ENCODE measurements around the gene ENPP3.

The ENPP3 gene

GRCh38 chr6:131673184-131673583 lies 36.1 kb downstream of the ENPP3 start:
- H3K27ac ChIP-seq: no peak overlapping the region
- no peaks in the 10 kb centered on the region for H3K4me1 ChIP-seq
- no peak for TF ChIP-seq Cebpa-rat (IDR thresholded peaks at IDR 0.05)
- no peak overlapping the region for H3K9ac ChIP-seq
- no peak overlapping the region for H3K4me2 ChIP-seq
- H3K27me3 ChIP-seq: no peaks in the 10 kb centered on the region
- no peaks in the 10 kb centered on the region for H3K36me3 ChIP-seq
- H4K20me1 ChIP-seq: no peaks in the 10 kb centered on the region
- H3K4me3 ChIP-seq: no peak overlapping the region
- peaks cover 0 to 4% (median 0%) of the 10 kb centered on the region in 11 experiments; a peak in 3 of 22 replicates for H3K9me3 ChIP-seq (replicated peaks in 1 of 11)

- H3K9me3 ChIP-seq (replicated peaks in 1 of 11): peaks cover 0 to under 1% (median 0%) of the 10 kb centered on the region in 11 experiments; a peak in 1 of 22 replicates
- H3K27ac ChIP-seq: no peak overlapping the region
- no peaks in the 10 kb centered on the region for H3K4me1 ChIP-seq
- no peaks in the 10 kb centered on the region for H4K20me1 ChIP-seq
- no peak overlapping the region for H3K4me3 ChIP-seq
- TF ChIP-seq Cebpa-rat (IDR thresholded peaks at IDR 0.05): no peak
- no peak overlapping the region for H3K4me2 ChIP-seq
- no peaks in the 10 kb centered on the region for H3K27me3 ChIP-seq
- H3K9ac ChIP-seq: no peak overlapping the region
- H3K36me3 ChIP-seq: no peaks in the 10 kb centered on the region
Observed at GRCh38 chr6:131678442-131678841, 41.3 kb downstream of the ENPP3 start.

GRCh38 chr6:131680868-131681267 lies 43.8 kb downstream of the ENPP3 start:
- H3K4me3 ChIP-seq: no peak overlapping the region
- H3K4me1 ChIP-seq: no peaks in the 10 kb centered on the region
- no peaks in the 10 kb centered on the region for H3K27me3 ChIP-seq
- no peak for TF ChIP-seq Cebpa-rat (IDR thresholded peaks at IDR 0.05)
- no peak overlapping the region for H3K4me2 ChIP-seq
- H3K36me3 ChIP-seq: no peaks in the 10 kb centered on the region
- H3K9ac ChIP-seq: no peak overlapping the region
- H4K20me1 ChIP-seq: no peaks in the 10 kb centered on the region
- H3K9me3 ChIP-seq (replicated peaks in 1 of 11): no peaks in the 10 kb centered on the region
- no peak overlapping the region for H3K27ac ChIP-seq

- Histone ChIP-seq H3K9ac (no peak overlapping the region), H3K27ac (no peak overlapping the region)
Observed at GRCh38 chr6:131681585-131681984, 44.5 kb downstream of the ENPP3 start.

GRCh38 chr6:131682442-131682841 lies 45.3 kb downstream of the ENPP3 start:
- H3K9ac ChIP-seq: no peak overlapping the region
- no peaks in the 10 kb centered on the region for H4K20me1 ChIP-seq
- no peaks in the 10 kb centered on the region for H3K36me3 ChIP-seq
- H3K27ac ChIP-seq: no peak overlapping the region
- H3K9me3 ChIP-seq (replicated peaks in 1 of 11): no peaks in the 10 kb centered on the region
- no peak overlapping the region for H3K4me3 ChIP-seq
- H3K4me2 ChIP-seq: no peak overlapping the region
- H3K4me1 ChIP-seq: no peaks in the 10 kb centered on the region
- H3K27me3 ChIP-seq: no peaks in the 10 kb centered on the region
- TF ChIP-seq Cebpa-rat (IDR thresholded peaks at IDR 0.05): no peak

More at GRCh38 chr6:131681585-131681984, 44.5 kb downstream of the ENPP3 start:
- Histone ChIP-seq H3K36me3 (no peaks in the 10 kb centered on the region), H3K9me3 (replicated peaks in 1 of 11) (no peaks in the 10 kb centered on the region), H3K4me2 (no peak overlapping the region), H4K20me1 (no peaks in the 10 kb centered on the region), H3K4me3 (no peak overlapping the region), H3K4me1 (no peaks in the 10 kb centered on the region), H3K27me3 (no peaks in the 10 kb centered on the region)
- TF ChIP-seq Cebpa-rat (IDR thresholded peaks at IDR 0.05): peak in 1 of 11 experiments; percentile 61; a peak in 1 of 22 replicates

GRCh38 chr6:131683479-131683878 lies 46.4 kb downstream of the ENPP3 start:
- Histone ChIP-seq H3K27me3 (no peaks in the 10 kb centered on the region), H3K9ac (no peak overlapping the region), H3K4me3 (no peak overlapping the region), H4K20me1 (no peaks in the 10 kb centered on the region), H3K4me1 (peaks cover 0 to 7% (median 0%) of the 10 kb centered on the region in 10 experiments; a peak in 1 of 20 replicates), H3K36me3 (no peaks in the 10 kb centered on the region), H3K4me2 (no peak overlapping the region), H3K27ac (no peak overlapping the region), H3K9me3 (replicated peaks in 1 of 11) (no peaks in the 10 kb centered on the region)
- no peak for TF ChIP-seq Cebpa-rat (IDR thresholded peaks at IDR 0.05)

GRCh38 chr6:131685266-131685780 lies 48.2 kb downstream of the ENPP3 start:
- Histone ChIP-seq H3K4me1 (peaks cover 0 to 23% (median 8%) of the 10 kb centered on the region in 10 experiments; a peak in 11 of 20 replicates), H3K4me2 (no peak overlapping the region), H3K27ac (no peak overlapping the region), H3K9ac (no peak overlapping the region), H3K9me3 (replicated peaks in 1 of 11) (0 out of 22 replicates have a peak, but pooled peaks cover 0 to 2% (median 0%) of the 10 kb centered on the region in 11 experiments), H3K27me3 (peaks cover 0 to 13% (median 0%) of the 10 kb centered on the region in 11 experiments; a peak in 2 of 22 replicates), H3K36me3 (no peaks in the 10 kb centered on the region), H4K20me1 (no peaks in the 10 kb centered on the region), H3K4me3 (no peak overlapping the region)
- no peak for TF ChIP-seq Cebpa-rat (IDR thresholded peaks at IDR 0.05)

GRCh38 chr6:131687022-131687421 lies 49.9 kb downstream of the ENPP3 start:
- H3K36me3 ChIP-seq: no peaks in the 10 kb centered on the region
- H3K4me3 ChIP-seq: no peak overlapping the region
- no peak overlapping the region for H3K27ac ChIP-seq
- H3K9me3 ChIP-seq (replicated peaks in 1 of 11): 0 out of 22 replicates have a peak, but pooled peaks cover 0 to 2% (median 0%) of the 10 kb centered on the region in 11 experiments
- no peaks in the 10 kb centered on the region for H4K20me1 ChIP-seq
- no peak for TF ChIP-seq Cebpa-rat (IDR thresholded peaks at IDR 0.05)
- no peak overlapping the region for H3K9ac ChIP-seq
- no peak overlapping the region for H3K4me2 ChIP-seq
- H3K4me1 ChIP-seq: peaks cover 0 to 32% (median 12%) of the 10 kb centered on the region in 10 experiments; a peak in 13 of 20 replicates
- peaks cover 0 to 23% (median 0%) of the 10 kb centered on the region in 11 experiments; a peak in 3 of 22 replicates for H3K27me3 ChIP-seq

GRCh38 chr6:131688286-131688685 lies 51.2 kb downstream of the ENPP3 start:
- Histone ChIP-seq H3K4me2 (0 out of 22 replicates have a peak overlapping the region, but pooled peaks of 1 of the 11 experiments have one; percentile 3), H3K4me3 (no peak overlapping the region), H3K27ac (no peak overlapping the region), H3K4me1 (peaks cover 0 to 35% (median 12%) of the 10 kb centered on the region in 10 experiments; a peak in 13 of 20 replicates), H3K27me3 (peaks cover 0 to 23% (median 0%) of the 10 kb centered on the region in 11 experiments; a peak in 4 of 22 replicates), H3K9me3 (replicated peaks in 1 of 11) (0 out of 22 replicates have a peak, but pooled peaks cover 0 to 2% (median 0%) of the 10 kb centered on the region in 11 experiments), H4K20me1 (no peaks in the 10 kb centered on the region), H3K36me3 (no peaks in the 10 kb centered on the region), H3K9ac (no peak overlapping the region)
- TF ChIP-seq Cebpa-rat (IDR thresholded peaks at IDR 0.05): no peak

- H3K9ac ChIP-seq: no peak overlapping the region
- H3K36me3 ChIP-seq: no peaks in the 10 kb centered on the region
- H3K27me3 ChIP-seq: peaks cover 0 to 46% (median 0%) of the 10 kb centered on the region in 11 experiments; a peak in 7 of 22 replicates
- TF ChIP-seq Cebpa-rat (IDR thresholded peaks at IDR 0.05): no peak
- no peak overlapping the region for H3K4me3 ChIP-seq
- H3K9me3 ChIP-seq (replicated peaks in 1 of 11): 0 out of 22 replicates have a peak, but pooled peaks cover 0 to 2% (median 0%) of the 10 kb centered on the region in 11 experiments
- H3K27ac ChIP-seq: no peak overlapping the region
- peak overlapping the region in 5 of 11 experiments; percentile 4 to 51 (median 32); a peak in 5 of 22 replicates for H3K4me2 ChIP-seq
- no peaks in the 10 kb centered on the region for H4K20me1 ChIP-seq
- H3K4me1 ChIP-seq: peaks cover 0 to 35% (median 12%) of the 10 kb centered on the region in 10 experiments; a peak in 13 of 20 replicates
Observed at GRCh38 chr6:131692031-131692430, 54.9 kb downstream of the ENPP3 start.

Measured in BLaER1 treated with 17β-estradiol and CSF1 and Interleukin-3, amounts not matched to agents 10 nM and 100 nM (cell line).